CD4-positive, alpha-beta T cell treated with Interleukin-15 for 1 hour (primary cell): ENCODE results near the gene TMCO4.
A peak's percentile ranks its signal among the peaks of the same experiment; 100 is the strongest.
"Not testable (repeated sequence)": the region's sequence is repeated elsewhere in the genome, so short reads cannot be mapped to it uniquely, and the experiment has no call there.

Experiments used
- DNase-seq: peaks from one replicate; pipeline ENCODE4 v3.0.0-alpha.2; 2020

The TMCO4 gene

GRCh38 chr1:19799230-19800075, at the start of gene TMCO4:
TMCO4 (minus strand) TSS chr1:19799916; CDS start chr1:19780758, 19,158 bp downstream.
- peak; percentile 38 for DNase-seq

- not testable (repeated sequence) for DNase-seq
These were observed 49.6 kb upstream of the TMCO4 start for GRCh38 chr1:19849307-19849706.

- not testable (repeated sequence) for DNase-seq
These were observed 47.6 kb upstream of the TMCO4 start for GRCh38 chr1:19847334-19847733.

GRCh38 chr1:19846338-19846737, 46.6 kb upstream of the TMCO4 start:
- DNase-seq = no peak

- DNase-seq = no peak
These were observed 45.8 kb upstream of the TMCO4 start for GRCh38 chr1:19845555-19845954.

GRCh38 chr1:19844731-19845495, 45.2 kb upstream of the TMCO4 start:
- DNase-seq = no peak

- DNase-seq = no peak
These were observed 40.5 kb upstream of the TMCO4 start for GRCh38 chr1:19840228-19840627.

- no peak for DNase-seq
These were observed 38.1 kb upstream of the TMCO4 start for GRCh38 chr1:19837866-19838265.

GRCh38 chr1:19835578-19835977, 35.9 kb upstream of the TMCO4 start:
- no peak for DNase-seq

- DNase-seq = no peak
These were observed 31.7 kb upstream of the TMCO4 start for GRCh38 chr1:19831441-19831840.

- DNase-seq = no peak
These were observed 28.8 kb upstream of the TMCO4 start for GRCh38 chr1:19828546-19828945.

GRCh38 chr1:19825298-19825697, 25.6 kb upstream of the TMCO4 start:
- DNase-seq = no peak

- no peak for DNase-seq
These were observed 24.8 kb upstream of the TMCO4 start for GRCh38 chr1:19824541-19824940.

GRCh38 chr1:19824036-19824435, 24.3 kb upstream of the TMCO4 start:
- DNase-seq = no peak

GRCh38 chr1:19819701-19820100, 20.0 kb upstream of the TMCO4 start:
- no peak for DNase-seq

GRCh38 chr1:19818324-19818723, 18.6 kb upstream of the TMCO4 start:
- no peak for DNase-seq

- DNase-seq = no peak
These were observed 17.4 kb upstream of the TMCO4 start for GRCh38 chr1:19817160-19817559.

- DNase-seq = not testable (repeated sequence)
These were observed 17.0 kb upstream of the TMCO4 start for GRCh38 chr1:19816737-19817086.

GRCh38 chr1:19815801-19816736, 16.4 kb upstream of the TMCO4 start:
- no peak for DNase-seq

- DNase-seq = no peak
These were observed 15.2 kb upstream of the TMCO4 start, which contains the start of gene RNF186 for GRCh38 chr1:19814681-19815503. RNF186 (minus strand) TSS chr1:19815283; CDS start chr1:19815101, 182 bp downstream.

- DNase-seq = no peak
These were observed 14.5 kb upstream of the TMCO4 start for GRCh38 chr1:19814244-19814661.

GRCh38 chr1:19813643-19813960, 13.9 kb upstream of the TMCO4 start:
- DNase-seq = no peak
